MG63 (cell line): ENCODE results near the gene SHROOM3. TPM values are rescaled to one million over a fixed set of nuclear protein-coding genes. Genes with fewer than 3 reads are reported as not detected.

ENCODE experiments used
- DNase-seq: peaks from one replicate; pipeline ENCODE4 v3.0.0-alpha.2; 2020
- H3K27me3 ChIP-seq: fragments of 250-450 bp; sonication (Bioruptor Pico); 2 replicates; pipeline ENCODE4 v1.5.1; 2020; ENCODE audit warnings: mild to moderate bottlenecking, moderate library complexity
- H3K36me3 ChIP-seq: fragments of 250-450 bp; sonication (Bioruptor Pico); 2 replicates; pipeline ENCODE4 v1.5.1; 2020; ENCODE audit warnings: mild to moderate bottlenecking, moderate library complexity
- H3K4me3 ChIP-seq: fragments of 250-450 bp; sonication (Bioruptor Pico); 2 replicates; pipeline ENCODE4 v1.5.1; 2020; ENCODE audit warnings: mild to moderate bottlenecking, moderate library complexity
- H3K9me3 ChIP-seq: fragments of 250-450 bp; sonication (Bioruptor Pico); 2 replicates; pipeline ENCODE4 v1.5.1; 2020; ENCODE audit warnings: mild to moderate bottlenecking, moderate library complexity
- total RNA-seq: library from RNA; depleted of rRNA; stranded (reverse); fragments of >200 nt; shearing (Covaris generic); gene quantifications from 2 replicates; pipeline ENCODE4 v1.2.3, GENCODE V29; 2014; ENCODE audit warnings: low replicate concordance

Gene SHROOM3
- total RNA-seq, 1 experiment from 2014 or later = 10.0 TPM

DNA sequence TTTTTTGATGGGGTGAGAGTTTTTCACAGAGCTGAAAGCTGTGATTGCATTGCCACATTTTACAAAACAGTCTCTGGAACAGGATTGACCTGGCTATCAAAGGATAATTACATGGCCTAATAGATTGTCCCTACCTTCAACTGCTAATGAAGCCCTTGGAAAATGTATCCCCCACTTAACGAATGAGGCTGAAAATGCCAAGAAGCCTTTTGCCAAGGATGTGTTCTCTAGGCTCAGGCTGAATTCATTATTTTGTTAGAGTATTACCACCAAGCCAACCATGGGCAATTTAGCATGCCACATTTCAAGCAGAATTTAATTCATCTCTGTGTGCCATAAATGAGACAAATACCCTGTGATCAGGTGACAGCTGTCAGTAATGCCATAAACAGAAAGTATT lies 35.5 kb downstream of the SHROOM3 start:
- no peaks in the 10 kb centered on the region for H3K9me3 ChIP-seq
- no peaks in the 10 kb centered on the region for H3K36me3 ChIP-seq
- H3K4me3 ChIP-seq = no peak overlapping the region
- H3K27me3 ChIP-seq = no peaks in the 10 kb centered on the region
- DNase-seq = no peak

DNA sequence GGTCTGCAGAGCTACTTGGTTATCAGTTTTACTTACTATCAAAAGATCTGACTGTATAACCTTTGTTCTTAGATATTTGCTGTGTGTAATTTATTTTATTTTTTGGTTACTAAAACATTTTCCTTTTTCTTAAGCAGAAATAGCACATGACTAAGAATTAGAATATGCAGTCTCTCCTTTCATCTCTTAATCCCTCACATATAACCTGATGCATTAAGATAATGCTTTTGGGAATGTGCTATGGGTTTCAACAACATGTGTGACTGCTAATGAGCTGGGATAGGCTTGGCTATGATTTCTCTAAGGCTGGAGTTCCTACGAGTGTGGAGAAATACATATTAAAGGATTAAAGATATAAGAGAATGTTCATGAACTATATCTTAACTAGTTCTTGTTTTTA lies 41.5 kb downstream of the SHROOM3 start:
- no peaks in the 10 kb centered on the region for H3K27me3 ChIP-seq
- no peaks in the 10 kb centered on the region for H3K36me3 ChIP-seq
- DNase-seq = no peak
- no peaks in the 10 kb centered on the region for H3K9me3 ChIP-seq
- H3K4me3 ChIP-seq = no peak overlapping the region

DNA sequence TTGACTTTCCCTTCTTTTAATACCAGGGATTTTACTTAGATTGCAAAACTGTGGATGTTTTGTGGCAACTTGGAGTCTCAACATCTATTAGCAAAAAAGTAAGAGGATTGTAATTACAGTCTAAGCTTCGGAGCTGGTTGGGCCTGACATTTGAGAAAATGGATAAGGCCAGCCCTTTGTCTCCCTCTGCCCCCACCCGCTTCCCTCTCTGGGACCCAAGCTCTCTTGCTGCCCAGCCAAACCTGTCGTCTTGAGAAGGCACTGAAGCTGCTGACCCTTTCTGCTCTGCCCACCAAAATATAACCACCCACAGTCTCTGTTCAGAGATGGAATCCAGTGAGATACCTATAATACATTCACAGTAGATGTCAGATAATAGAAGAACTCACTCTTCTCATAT lies 49.6 kb downstream of the SHROOM3 start:
- DNase-seq = no peak
- Histone ChIP-seq H3K9me3 (no peaks in the 10 kb centered on the region), H3K36me3 (no peaks in the 10 kb centered on the region), H3K27me3 (no peaks in the 10 kb centered on the region), H3K4me3 (no peak overlapping the region)

DNA sequence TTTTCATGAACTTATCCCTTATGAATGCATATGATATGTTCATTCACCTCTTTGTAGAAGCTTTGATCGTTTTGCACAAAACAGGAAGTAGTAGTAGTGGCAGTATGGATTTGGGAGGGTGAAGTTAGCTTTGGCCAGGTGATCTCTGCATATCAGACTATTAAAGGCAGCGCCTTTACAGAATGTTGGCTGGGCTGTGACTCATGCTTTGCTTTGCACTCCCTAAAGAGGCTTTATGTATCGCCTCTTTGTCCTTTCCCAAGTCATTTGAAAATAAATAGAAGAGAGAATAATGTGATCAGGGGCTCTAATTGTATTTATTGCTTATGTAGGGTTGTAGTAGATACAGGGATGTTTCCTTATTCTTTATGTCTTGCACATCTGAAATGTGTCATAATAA lies 50.4 kb downstream of the SHROOM3 start:
- no peak for DNase-seq
- H3K4me3 ChIP-seq = no peak overlapping the region
- H3K27me3 ChIP-seq = no peaks in the 10 kb centered on the region
- no peaks in the 10 kb centered on the region for H3K9me3 ChIP-seq
- H3K36me3 ChIP-seq = no peaks in the 10 kb centered on the region

DNA sequence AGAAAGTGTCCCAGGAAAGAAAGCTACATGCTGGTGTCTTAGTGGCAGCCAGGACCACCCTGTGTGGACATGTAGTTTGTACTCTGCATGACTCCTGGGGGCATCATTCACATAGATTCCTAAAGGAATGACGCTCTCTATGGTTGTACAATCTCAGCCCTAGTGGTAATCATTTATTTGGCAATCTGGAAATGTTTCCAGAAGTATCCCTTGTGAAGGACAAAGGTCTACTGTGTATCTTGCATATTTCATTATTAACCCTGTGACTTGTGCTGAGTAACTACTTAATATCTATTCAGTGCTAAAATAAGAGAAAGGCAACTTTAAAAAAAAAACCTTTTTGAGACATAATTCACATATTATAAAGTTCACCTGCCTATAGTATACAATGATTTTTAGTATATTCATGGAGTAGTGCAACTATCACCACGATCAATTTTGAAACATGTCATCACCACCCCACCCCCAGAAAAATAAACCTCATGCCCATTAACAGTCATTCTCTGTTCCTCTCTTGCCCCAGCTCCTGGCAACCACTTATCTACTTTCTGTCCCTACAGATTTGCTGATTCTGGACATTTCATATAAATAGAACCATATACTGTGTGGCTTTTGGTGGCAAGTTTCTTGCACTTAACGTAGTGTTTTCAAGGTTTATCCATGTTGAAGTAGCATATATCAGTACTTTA lies 51.7 kb downstream of the SHROOM3 start:
- no peak for DNase-seq
- H3K27me3 ChIP-seq = no peaks in the 10 kb centered on the region
- no peaks in the 10 kb centered on the region for H3K36me3 ChIP-seq
- H3K9me3 ChIP-seq = no peaks in the 10 kb centered on the region
- H3K4me3 ChIP-seq = no peak overlapping the region

DNA sequence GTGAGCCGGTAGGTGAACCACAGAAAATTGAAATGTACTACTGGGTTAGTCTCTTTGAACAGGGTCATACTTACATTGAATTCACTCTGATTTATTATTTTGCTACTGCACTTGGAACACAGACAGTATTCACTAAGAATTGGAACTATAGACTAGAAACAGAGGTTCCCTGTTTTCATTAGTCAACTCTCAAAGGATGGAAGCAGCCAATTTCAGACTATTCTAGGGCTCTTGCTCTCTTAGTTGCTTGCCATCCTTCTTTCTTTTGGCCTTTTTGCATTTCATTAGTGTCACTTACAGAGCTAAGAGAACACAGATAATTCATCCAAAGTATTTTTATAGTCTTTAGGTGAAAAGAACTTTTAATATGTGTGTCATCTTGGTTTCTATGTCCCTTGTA lies 52.6 kb downstream of the SHROOM3 start:
- H3K4me3 ChIP-seq = no peak overlapping the region
- H3K9me3 ChIP-seq = no peaks in the 10 kb centered on the region
- no peak for DNase-seq
- H3K27me3 ChIP-seq = no peaks in the 10 kb centered on the region
- H3K36me3 ChIP-seq = no peaks in the 10 kb centered on the region

DNA sequence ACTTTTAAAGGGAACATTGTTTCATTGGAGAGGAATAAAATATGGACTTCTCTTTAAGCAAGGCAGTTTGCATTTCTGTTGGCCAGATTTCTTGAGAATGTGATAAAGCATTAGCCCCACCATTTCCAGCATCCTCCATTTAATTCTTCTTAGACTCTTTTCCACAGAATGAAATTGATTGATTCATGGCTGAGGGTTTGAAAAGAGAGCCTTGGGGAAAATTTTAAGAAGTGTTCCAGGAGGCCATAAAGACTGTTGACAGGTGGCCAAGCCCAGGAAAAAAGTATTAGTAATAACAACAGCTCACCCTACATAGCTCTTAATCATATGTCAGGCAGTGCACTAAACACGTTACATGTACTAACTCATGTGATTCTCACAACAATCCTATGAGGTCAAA lies 53.4 kb downstream of the SHROOM3 start:
- Histone ChIP-seq H3K27me3 (no peaks in the 10 kb centered on the region), H3K9me3 (no peaks in the 10 kb centered on the region), H3K36me3 (no peaks in the 10 kb centered on the region), H3K4me3 (no peak overlapping the region)
- no peak for DNase-seq

DNA sequence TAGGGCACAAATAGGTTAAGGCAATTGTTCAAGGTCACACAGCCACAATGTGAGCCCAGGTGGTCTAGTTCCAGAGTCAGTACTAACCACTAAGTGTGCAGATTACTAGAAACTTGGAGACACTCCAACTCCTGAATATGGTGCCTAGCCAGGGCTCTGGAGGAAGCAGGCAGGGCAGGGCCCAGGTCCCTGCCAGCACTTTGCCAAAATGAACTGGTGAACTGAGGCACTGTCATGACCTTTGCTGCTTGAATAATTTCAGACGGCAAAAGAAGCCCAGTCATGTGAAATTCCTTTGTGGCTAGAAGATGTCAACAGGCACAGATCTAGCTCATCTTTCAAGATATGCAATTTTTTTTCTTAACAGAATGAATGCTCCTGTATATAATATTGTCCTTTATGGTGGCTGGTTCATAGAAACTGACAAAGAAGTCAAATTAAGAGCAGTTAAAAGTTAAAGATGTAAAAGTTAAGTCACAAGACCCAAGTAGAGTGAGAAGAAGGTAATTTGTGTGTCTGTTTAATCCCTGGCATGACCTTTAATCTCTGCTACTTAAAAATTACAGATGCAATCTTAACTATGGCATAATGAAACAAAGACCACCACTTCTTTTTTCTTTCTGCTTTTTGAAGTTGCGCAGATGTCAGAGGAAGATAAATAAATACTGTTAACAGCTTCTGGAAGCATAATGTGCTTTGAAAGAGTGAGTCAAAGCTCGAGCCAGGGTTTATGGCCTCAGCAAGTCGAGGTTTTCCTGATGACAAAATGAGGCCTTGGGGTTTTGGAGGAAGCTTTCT lies 54.1 kb downstream of the SHROOM3 start:
- Histone ChIP-seq H3K27me3 (no peaks in the 10 kb centered on the region), H3K9me3 (no peaks in the 10 kb centered on the region), H3K36me3 (no peaks in the 10 kb centered on the region), H3K4me3 (no peak overlapping the region)
- no peak for DNase-seq

DNA sequence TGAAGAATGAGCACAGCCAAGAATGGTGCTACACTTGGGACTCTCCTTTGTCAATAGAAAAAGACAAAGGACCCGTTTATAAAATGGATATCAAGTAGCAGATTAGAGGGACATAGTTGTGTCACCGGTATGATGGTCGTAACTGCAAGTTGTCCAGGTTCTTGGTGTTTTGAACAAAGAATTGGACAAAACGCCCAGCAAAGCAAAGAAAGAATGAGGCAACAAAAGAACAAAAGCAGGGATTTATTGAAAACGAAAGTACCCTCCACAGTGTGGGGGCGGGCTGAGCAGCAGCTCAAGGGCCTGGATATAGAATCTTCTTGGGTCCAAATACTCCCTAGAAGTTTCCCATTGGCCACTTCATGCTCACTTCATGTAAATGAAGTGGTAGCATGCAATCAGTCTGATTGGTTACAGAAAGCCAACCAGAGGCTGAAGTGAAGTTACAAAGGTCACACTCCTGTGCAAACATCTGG lies 54.7 kb downstream of the SHROOM3 start:
- Histone ChIP-seq H3K27me3 (no peaks in the 10 kb centered on the region), H3K36me3 (no peaks in the 10 kb centered on the region), H3K4me3 (no peak overlapping the region), H3K9me3 (no peaks in the 10 kb centered on the region)
- DNase-seq = no peak

DNA sequence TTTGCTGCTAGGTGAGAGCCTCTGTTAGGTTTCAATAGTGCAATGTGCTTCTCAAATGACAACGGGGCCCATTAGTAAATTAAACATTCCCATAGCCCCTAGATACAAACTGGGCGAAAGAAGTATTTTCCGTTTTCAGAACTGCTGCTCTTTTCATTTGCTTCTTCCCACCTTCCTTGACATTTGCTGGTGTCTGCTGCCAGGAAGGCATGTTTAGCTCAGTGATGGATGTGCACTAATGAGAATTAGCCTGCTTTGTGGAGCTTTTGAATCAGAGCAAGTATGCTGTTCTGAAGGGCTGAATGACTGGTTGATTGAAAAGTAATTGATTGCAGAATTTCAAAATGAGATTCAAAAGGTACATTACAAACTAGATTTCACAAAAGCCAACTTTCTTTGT lies 57.0 kb downstream of the SHROOM3 start:
- H3K9me3 ChIP-seq = no peaks in the 10 kb centered on the region
- no peaks in the 10 kb centered on the region for H3K36me3 ChIP-seq
- no peak for DNase-seq
- no peak overlapping the region for H3K4me3 ChIP-seq
- H3K27me3 ChIP-seq = no peaks in the 10 kb centered on the region

DNA sequence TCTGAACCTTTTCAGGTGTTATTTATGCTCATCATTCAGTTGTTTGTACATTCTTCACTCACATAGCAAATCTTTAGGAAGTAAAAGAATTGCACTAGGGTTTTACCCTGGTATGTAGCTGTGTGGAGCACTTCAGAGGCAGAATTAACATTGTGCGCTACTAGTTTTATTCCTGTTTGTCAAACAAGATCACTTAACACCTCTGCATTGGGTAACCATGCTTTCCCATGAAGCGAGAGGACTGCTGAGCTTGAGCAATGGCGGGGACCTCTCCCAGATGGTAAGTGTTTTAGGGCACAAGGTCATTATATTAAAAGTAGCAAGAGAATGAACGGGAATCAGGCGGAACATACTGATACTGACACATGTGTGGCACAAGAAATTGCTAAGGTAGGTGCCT lies 59.2 kb downstream of the SHROOM3 start:
- no peak overlapping the region for H3K4me3 ChIP-seq
- no peaks in the 10 kb centered on the region for H3K27me3 ChIP-seq
- no peak for DNase-seq
- H3K36me3 ChIP-seq = no peaks in the 10 kb centered on the region
- H3K9me3 ChIP-seq = no peaks in the 10 kb centered on the region

DNA sequence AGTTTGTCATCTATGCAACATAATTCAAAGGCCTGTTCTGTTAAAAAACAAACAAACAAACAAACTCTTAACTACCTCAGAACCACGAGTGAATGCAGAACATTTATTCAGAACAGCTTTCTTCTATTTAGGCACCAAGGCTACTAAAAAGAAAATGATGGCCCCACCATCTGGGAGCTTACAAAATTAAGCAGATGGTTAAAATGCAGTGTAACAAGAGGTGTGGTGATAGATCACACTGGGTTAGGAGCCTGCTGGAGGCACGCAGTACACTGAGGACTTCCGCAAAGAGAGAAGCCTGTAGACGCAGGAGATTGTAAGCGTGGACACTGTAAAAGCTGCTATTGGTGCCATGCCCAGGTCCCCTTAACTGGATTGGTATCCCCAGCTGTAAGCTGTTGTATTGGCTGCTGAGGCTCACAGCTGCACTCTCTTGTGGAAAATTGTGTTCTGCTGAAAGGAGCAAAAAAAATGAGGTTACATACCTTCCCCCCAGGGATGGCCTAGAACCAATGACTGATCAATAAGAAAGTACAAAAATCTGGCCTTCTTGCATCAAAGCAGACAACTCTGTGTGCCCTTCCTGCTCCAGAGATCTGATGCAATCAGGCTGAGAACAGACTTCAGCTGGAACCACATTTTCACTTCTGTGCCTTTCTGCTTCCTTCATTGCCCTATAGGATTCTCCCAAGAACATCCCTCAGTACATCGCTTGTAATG lies 60.0 kb downstream of the SHROOM3 start:
- Histone ChIP-seq H3K36me3 (no peaks in the 10 kb centered on the region), H3K9me3 (no peaks in the 10 kb centered on the region)
- DNase-seq = no peak

DNA sequence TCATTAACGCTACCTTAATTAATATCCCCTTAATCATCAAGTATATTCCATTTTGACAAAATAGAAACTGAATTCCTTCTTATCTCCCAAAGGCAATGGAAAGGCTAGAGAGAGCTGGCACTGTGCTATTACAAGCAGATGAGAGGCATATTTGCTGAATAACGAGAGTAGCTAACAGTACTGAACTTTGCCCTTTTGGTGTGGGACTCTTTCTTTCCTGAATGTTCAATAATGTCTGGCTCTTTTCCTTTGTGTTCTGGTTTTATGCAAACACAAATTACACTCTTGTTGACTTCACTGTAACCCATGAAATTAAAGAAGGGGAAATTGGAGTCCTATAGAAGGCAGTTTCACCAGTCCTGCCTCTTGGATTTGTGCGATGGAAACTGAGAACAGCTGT lies 63.5 kb downstream of the SHROOM3 start:
- H3K27me3 ChIP-seq = no peaks in the 10 kb centered on the region
- no peak overlapping the region for H3K4me3 ChIP-seq

More for the DNA sequence above, 60.0 kb downstream of the SHROOM3 start:
- H3K27me3 ChIP-seq = no peaks in the 10 kb centered on the region
- no peak overlapping the region for H3K4me3 ChIP-seq

DNA sequence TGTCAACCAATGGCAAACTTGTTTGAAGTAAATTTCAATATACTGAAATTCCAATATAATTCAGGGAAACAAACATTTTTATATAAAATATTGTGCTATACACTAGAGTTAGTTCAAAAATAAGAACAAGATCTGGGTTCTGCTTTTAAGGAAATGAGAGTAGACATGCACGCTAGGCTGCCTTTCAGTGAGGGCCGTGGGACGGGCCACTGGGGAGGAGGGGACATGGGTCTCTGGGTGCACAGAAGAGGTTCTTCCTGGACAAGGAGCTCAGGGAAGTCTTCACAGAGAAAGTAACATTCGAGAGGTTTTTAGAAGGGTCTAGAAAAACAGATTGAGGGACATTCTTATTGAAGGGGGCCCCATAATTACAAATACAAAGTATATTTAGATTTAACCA lies 64.4 kb downstream of the SHROOM3 start:
- Histone ChIP-seq H3K27me3 (no peaks in the 10 kb centered on the region), H3K36me3 (no peaks in the 10 kb centered on the region), H3K9me3 (no peaks in the 10 kb centered on the region), H3K4me3 (no peak overlapping the region)
- no peak for DNase-seq

More for the DNA sequence above, 63.5 kb downstream of the SHROOM3 start:
- H3K9me3 ChIP-seq = no peaks in the 10 kb centered on the region
- no peaks in the 10 kb centered on the region for H3K36me3 ChIP-seq
- no peak for DNase-seq

DNA sequence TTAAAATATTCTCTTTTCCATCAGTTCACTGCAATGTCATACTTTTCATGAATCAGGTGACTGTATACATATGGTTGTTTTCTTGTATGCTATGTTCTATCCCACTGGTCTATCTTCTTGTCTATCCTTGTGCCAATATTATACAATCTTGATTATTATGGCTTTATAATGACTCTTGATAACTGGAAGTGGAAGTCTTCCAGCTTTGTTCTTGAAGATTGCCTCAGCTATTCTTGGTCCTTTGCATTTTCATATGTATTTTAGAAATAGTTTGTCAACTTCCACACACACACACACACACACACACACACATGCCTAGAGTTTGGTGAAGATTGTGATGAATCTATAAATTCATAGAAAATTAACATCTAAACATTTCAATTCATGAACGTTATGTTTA lies 67.9 kb downstream of the SHROOM3 start:
- no peak for DNase-seq
- H3K36me3 ChIP-seq = no peaks in the 10 kb centered on the region
- no peaks in the 10 kb centered on the region for H3K9me3 ChIP-seq
- no peak overlapping the region for H3K4me3 ChIP-seq
- no peaks in the 10 kb centered on the region for H3K27me3 ChIP-seq

DNA sequence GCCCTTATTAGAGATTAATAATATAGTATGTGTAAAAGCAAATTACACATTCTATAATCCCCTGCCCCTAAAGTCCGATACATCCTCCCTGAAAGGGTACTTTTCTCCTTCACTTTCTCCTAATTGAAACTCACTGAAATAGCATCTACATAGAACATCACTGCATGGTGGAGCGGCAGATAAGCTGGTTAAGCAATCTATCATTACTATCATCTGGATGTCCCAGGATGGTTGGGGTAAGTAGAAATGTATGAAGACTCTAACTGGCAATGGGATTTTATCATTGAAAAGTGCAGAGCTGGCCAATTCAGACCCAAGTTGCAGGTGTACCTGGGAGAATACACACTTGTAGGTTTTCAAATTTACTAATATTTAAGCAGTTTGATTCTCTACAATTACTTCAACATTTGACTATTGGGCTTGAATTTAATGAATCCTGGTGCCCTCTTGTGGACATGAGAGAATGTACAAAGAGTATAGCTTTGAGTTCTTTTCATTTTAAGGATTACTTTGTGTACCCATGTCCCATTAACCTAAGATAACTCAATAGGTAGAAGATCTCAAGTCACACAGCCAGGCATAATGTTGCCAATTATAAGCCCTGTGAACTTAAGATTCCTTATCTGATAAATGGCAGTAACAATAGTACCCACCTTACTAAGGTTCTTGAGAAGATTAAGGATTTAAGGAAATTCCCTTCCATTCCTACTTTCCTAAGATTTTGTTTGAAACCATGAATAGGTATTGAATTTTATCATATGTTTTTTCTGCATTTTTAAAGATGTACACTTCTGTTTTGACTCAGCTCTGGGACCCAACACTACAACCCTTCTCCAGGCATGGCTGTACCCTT lies 69.8 kb downstream of the SHROOM3 start:
- Histone ChIP-seq H3K36me3 (no peaks in the 10 kb centered on the region), H3K4me3 (no peak overlapping the region), H3K27me3 (no peaks in the 10 kb centered on the region), H3K9me3 (no peaks in the 10 kb centered on the region)
- DNase-seq = no peak

DNA sequence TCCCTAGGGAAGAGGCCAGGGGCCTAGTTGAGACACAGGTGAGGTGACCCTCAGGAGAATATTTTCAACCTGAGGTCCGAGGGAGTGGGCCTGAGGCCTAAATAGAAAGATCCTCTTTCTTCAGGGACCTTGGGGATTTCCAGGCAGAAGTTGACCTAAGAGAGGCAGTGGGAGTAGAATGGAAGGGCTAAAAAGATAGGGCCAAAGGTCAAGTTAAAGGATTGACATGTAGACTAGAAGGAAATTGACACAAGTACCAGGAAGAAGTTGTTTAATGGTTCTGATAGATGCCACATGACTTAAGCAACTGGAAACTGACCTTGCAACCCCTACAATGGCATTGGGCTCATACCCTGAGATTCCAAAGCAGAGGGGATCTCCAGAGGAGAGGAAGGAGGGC lies 76.9 kb downstream of the SHROOM3 start:
- DNase-seq = no peak
- no peaks in the 10 kb centered on the region for H3K27me3 ChIP-seq
- H3K9me3 ChIP-seq = no peaks in the 10 kb centered on the region
- H3K36me3 ChIP-seq = no peaks in the 10 kb centered on the region
- H3K4me3 ChIP-seq = no peak overlapping the region
